NCI-H524 (cell line): ENCODE results near the gene CTAGE6.
"Not testable (repeated sequence)": the region's sequence is repeated elsewhere in the genome, so short reads cannot be mapped to it uniquely, and the experiment has no call there.

Experiments
- DNase-seq, 2 experiments: peaks; one replicate each; lab custom pipeline; 2025; lab: John Stamatoyannopoulos, UW

Gene CTAGE6

DNA sequence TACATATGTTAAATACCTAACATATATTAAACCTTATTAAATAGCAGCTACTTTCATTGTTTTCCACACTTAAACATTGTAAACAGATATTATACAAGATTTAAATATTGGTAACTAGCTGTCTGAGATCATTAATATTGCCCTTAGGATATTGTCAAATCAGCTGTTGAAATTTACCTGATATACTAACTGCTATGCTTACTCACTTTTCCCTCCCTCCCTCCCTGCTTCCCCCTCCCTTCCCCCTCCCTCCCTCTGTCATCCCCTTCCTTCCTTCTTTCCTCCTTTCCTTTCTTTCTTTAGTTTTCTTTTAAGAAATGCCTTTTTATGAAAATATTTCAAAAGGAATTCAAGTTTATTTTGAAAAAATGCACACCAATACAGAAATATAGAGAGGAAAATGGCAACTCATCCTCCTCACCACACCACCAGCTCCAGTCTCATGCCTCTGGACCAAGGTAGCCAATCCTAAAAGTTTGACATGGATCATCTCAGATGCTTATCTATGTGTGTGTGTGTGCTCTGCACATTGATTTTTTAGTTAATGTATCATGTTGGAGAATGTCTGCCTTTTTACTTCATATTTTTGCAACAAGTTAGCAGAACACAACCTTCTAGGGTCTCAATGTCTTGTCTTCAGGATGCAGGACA is 41.8 kb downstream of the CTAGE6 start:
- not testable (repeated sequence) for DNase-seq

- DNase-seq, result not testable (repeated sequence)
These were observed 42.7 kb downstream of the CTAGE6 start for GRCh38 chr7:143714581-143715454.

GRCh38 chr7:143712381-143712780 is 45.1 kb downstream of the CTAGE6 start:
- DNase-seq, result not testable (repeated sequence)

DNA sequence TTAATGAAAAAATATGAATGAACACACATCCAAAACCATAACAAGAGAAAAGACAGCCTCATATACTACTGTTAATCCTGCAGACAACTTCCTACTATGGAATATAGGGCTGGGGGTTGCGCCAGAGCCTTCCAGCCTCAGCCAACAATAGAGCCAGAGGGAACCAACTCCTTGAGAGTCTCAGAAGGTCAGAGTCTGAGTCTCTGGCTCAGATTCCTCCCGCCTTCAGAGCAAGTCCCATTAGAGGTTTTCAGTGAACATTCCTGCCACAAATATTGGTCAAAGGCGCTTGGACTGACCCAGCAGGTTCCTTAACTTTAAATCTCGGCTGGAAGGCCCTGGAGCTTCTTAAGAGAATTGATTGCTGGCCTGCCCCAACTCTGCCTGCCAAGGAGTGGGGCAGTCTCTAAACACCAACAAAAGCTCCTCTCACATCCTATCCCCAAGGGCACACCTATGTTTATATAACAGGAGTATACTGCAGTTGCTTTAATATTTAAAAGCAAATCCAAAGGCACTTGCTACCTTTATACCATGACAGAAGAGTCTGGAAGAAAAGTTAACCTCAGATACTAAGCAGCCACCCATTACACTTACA is 45.7 kb downstream of the CTAGE6 start:
- DNase-seq, result not testable (repeated sequence)

DNA sequence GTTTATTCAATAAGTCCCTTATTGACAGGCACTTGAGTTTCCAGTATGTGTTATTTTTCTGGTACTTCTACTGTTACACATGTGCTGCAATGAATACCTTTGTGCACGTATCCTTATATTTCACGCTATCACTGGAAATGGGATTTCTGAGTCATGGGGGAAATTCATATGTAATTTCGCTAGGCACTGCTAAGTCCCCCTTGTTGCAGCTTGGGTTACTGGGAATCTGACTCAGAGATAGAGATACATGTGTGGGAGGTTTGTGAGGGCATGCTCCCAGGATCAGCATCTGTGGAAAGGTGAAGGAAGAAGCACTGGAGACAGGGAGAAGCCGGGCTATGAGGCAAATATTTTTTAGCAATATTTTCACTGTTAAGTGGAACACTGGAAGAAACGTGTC is 47.6 kb downstream of the CTAGE6 start:
- not testable (repeated sequence) for DNase-seq
